Adrenal gland (tissue), 12 donors: ENCODE measurements around the gene MEGF11. TPM values are rescaled to one million over a fixed set of nuclear protein-coding genes. Genes with fewer than 3 reads are reported as not detected.

Source experiments
- DNase-seq, 7 donors: peaks; one replicate each; pipeline ENCODE4 v3.0.0-alpha.2; 2019 to 2020
- H3K27ac ChIP-seq, 5 donors: fragments of 200-600 bp; sonication (generic) in 4 of 5; 1 replicate in 3 of 5; 2 replicates in 2 of 5; pipeline versions ENCODE4 v1.5.1 to v1.8.0; 2016 to 2020; ENCODE audit warnings: mild to moderate bottlenecking in 1 of 5
- H3K27me3 ChIP-seq: fragments of 200-600 bp; 2 replicates; pipeline ENCODE4 v1.8.0; 2021
- H3K36me3 ChIP-seq, 2 donors: fragments of 200-600 bp; replicated peaks in 1 of 2; 1 replicate in 1 of 2; 2 replicates in 1 of 2; pipeline versions ENCODE4 v1.5.1 to v1.8.0; 2018 to 2022
- H3K4me1 ChIP-seq, 2 donors: fragments of 200-600 bp; replicated peaks in 1 of 2; 1 replicate in 1 of 2; 2 replicates in 1 of 2; pipeline versions ENCODE4 v1.5.1 to v1.8.0; 2018 to 2021
- H3K4me3 ChIP-seq, 4 donors: fragments of 200-600 bp; sonication (generic) in 3 of 4; one replicate each; pipeline ENCODE4 v1.5.1; 2016 to 2018
- H3K9me3 ChIP-seq, 3 donors: fragments of 200-600 bp; sonication (generic) in 1 of 3; replicated peaks in 1 of 3; 1 replicate in 2 of 3; 2 replicates in 1 of 3; pipeline versions ENCODE4 v1.5.1 to v1.8.0; 2016 to 2021
- POLR2A ChIP-seq, 2 donors: fragments of 450-650 bp; IDR thresholded peaks; one replicate each; pipeline ENCODE4 v1.6.1; 2017; ENCODE audit warnings: antibody characterized with exemption in 2 of 2, mild to moderate bottlenecking in 2 of 2, moderate library complexity in 1 of 2
- WGBS, 4 donors: extraction: QIAGEN DNeasy Blood & Tissue Kit in 2 of 4; methylation state at CpG; one replicate each; pipeline versions ENCODE4 v1.1.5 to v1.1.7; 2013 to 2017; 5-methylcytosine and 5-hydroxymethylcytosine counted together
- intact Hi-C, 2 donors: fragments of 100-400 bp; cut with DNase I; formaldehyde crosslinking; loops; one replicate each; pipeline versions ENCODE4 v1.14.1 to v1.15.0; 2022 to 2023
- polyA plus RNA-seq, 3 donors: library from polyadenylated mRNA; stranded (reverse); fragments of 200-250 nt in 2 of 3; fragments of 350-450 nt in 1 of 3; fragmentation: Illumina TruSeq in 1 of 3; extraction: RNeasy Lipid Tissue Mini Kit (QIAGEN cat#74804) in 1 of 3; gene quantifications; one replicate each; pipeline ENCODE4 v1.2.3, GENCODE V29; 2013 to 2014
- total RNA-seq, 9 donors: library from RNA; depleted of rRNA in 4 of 9; stranded (reverse); fragments of >200 nt in 4 of 9; fragments of 120-200 nt in 1 of 9; fragmentation: NEBNext Ultra II Directional in 1 of 9; extraction: Animal tissue kit (Norgen Biotek cat#: 25700) in 1 of 9; gene quantifications; one replicate each; pipeline versions ENCODE4 v1.1.0 to v1.2.4, GENCODE V29; 2013 to 2023
- TF ChIP-seq, protein P1 (sequence below), 6 experiments: fragments of 450-650 bp in 4 of 6; fragments of 200-600 bp in 2 of 6; sonication (generic) in 1 of 6; IDR thresholded peaks; 1 replicate in 5 of 6; 2 replicates in 1 of 6; pipeline versions ENCODE4 v1.5.1 to v1.8.0; 2016 to 2021; ENCODE audit warnings: antibody characterized with exemption in 6 of 6, mild to moderate bottlenecking in 2 of 6, moderate library complexity in 1 of 6
- donor health status: healthy with polysubstance abuse.
- donor health status: Bipolar disorder and iron deficiency.
- donor health status: DM: yes; HTN: yes; CAD: no.
- donor health status: DM: no; HTN: no; CAD: no.
- donor health status: DM: no; HTN: no; CAD: no.
- donor health status: DM: yes; HTN: yes; CAD: no.

Gene MEGF11
- total and polyA plus RNA-seq, 12 donors, result 0.04 to 0.98 (median 0.14) TPM; not detected in 5

DNA sequence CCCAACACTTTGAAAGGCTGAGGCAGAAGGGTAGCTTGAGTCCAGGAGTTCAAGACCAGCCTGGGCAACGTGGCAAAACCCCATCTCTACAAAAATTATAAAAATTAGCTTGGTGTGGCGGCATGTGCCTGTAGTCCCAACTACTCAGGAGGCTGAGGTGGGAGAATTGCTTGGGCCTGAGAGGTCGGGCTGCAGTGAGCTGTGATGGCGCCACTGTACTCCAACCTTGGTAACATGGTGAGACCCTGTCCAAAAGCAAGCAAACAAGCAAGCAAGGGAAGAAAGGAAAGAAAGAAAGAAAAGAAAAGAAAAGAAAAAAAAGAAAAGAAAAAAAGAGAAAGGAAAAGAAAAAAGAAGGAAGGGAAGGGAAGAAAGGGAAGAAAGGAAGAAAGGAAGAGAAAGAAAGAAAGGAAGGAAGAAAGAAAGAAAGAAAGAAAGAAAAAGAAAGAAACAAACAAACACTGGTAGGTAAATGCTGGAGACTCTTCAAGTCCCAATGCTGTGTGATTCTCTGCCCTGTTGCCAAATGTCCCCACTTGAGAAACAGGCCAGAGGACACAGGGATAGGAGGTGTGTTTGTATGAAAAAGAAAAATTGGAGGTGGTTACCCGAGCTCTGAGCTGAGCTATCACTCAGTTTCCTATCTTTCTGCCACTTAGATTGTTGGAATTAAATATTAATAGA, 263.1 kb downstream of the MEGF11 start:
- H3K27ac ChIP-seq, result no peak overlapping the region
- no peaks in the 10 kb centered on the region for H3K4me1 ChIP-seq
- WGBS, 4 donors, result 78 to 90% (median 84%) methylated on average over 5 of the region's 5 CpGs
- intact Hi-C loops, result no loop called here
- DNase-seq, result no peak
- TF ChIP-seq, protein P1, sequence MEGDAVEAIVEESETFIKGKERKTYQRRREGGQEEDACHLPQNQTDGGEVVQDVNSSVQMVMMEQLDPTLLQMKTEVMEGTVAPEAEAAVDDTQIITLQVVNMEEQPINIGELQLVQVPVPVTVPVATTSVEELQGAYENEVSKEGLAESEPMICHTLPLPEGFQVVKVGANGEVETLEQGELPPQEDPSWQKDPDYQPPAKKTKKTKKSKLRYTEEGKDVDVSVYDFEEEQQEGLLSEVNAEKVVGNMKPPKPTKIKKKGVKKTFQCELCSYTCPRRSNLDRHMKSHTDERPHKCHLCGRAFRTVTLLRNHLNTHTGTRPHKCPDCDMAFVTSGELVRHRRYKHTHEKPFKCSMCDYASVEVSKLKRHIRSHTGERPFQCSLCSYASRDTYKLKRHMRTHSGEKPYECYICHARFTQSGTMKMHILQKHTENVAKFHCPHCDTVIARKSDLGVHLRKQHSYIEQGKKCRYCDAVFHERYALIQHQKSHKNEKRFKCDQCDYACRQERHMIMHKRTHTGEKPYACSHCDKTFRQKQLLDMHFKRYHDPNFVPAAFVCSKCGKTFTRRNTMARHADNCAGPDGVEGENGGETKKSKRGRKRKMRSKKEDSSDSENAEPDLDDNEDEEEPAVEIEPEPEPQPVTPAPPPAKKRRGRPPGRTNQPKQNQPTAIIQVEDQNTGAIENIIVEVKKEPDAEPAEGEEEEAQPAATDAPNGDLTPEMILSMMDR (IDR thresholded peaks at IDR 0.05), result no peak
- no peak for TF ChIP-seq POLR2A (IDR thresholded peaks at IDR 0.05)
- no peaks in the 10 kb centered on the region for H3K36me3 ChIP-seq
- no peak overlapping the region for H3K4me3 ChIP-seq
- no peaks in the 10 kb centered on the region for H3K27me3 ChIP-seq
- no peaks in the 10 kb centered on the region for H3K9me3 ChIP-seq

DNA sequence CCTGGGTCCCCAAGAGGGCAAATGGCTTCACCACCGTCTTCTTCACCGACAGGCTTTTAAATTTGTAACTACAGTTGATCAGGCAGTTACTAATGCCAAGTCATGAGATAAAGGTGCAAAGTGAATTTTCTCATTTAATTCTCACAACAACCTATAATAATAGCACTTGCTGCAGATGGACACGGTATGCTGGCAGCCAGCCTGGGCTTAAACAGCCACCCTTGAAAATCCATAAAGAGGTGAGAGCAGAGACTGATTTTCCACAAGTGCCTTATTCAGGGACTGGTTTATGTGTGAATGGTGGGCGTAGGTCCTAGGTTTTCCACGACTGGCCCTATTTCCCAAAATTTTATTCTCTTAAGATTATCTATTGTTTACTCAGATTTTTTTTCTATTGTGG, 266.4 kb downstream of the MEGF11 start:
- Histone ChIP-seq H3K9me3 (no peaks in the 10 kb centered on the region), H3K4me3 (no peak overlapping the region), H3K36me3 (no peaks in the 10 kb centered on the region), H3K4me1 (no peaks in the 10 kb centered on the region), H3K27me3 (peaks cover 4% of the 10 kb centered on the region), H3K27ac (no peak overlapping the region)
- intact Hi-C loops, result loop anchor here in 1 of 2 donors (10.0 kb wide), 1 partner anchor 298 kb away; no protein-coding TSS in a partner anchor
- WGBS, 4 donors, result 61 to 71% (median 65%) methylated on average over 5 of the region's 5 CpGs
- DNase-seq, result no peak
- TF ChIP-seq, protein P1 (IDR thresholded peaks at IDR 0.05), result no peak
- TF ChIP-seq POLR2A (IDR thresholded peaks at IDR 0.05), result no peak

DNA sequence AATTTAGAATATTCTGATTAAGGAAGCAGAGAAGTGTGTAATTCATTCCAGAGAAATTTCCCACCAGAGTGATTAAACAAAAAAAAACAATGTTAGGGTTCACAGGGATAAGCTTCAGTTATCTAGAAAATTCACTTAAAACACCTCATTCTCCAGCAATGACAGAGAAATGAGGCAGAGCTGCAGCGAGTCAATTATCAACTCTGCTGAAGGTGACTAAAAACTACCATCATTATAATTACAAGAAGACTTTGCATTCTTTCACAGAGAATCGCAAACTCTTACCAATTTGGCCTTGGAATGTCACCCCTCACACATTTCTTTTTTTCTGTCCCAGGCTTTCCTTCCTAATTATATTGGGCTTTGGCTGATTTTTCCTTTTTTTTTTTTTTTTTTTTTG, 267.1 kb downstream of the MEGF11 start:
- Histone ChIP-seq H3K27me3 (peaks cover 8% of the 10 kb centered on the region), H3K4me3 (no peak overlapping the region), H3K36me3 (no peaks in the 10 kb centered on the region), H3K9me3 (no peaks in the 10 kb centered on the region), H3K4me1 (no peaks in the 10 kb centered on the region), H3K27ac (no peak overlapping the region)
- no peak for DNase-seq
- no peak for TF ChIP-seq POLR2A (IDR thresholded peaks at IDR 0.05)
- TF ChIP-seq, protein P1 (IDR thresholded peaks at IDR 0.05), result no peak
- intact Hi-C loops, result loop anchor here in 1 of 2 donors (10.0 kb wide), 1 partner anchor 298 kb away; no protein-coding TSS in a partner anchor
- WGBS, 4 donors, result 32 to 41% (median 39%) methylated on average over 2 of the region's 2 CpGs

DNA sequence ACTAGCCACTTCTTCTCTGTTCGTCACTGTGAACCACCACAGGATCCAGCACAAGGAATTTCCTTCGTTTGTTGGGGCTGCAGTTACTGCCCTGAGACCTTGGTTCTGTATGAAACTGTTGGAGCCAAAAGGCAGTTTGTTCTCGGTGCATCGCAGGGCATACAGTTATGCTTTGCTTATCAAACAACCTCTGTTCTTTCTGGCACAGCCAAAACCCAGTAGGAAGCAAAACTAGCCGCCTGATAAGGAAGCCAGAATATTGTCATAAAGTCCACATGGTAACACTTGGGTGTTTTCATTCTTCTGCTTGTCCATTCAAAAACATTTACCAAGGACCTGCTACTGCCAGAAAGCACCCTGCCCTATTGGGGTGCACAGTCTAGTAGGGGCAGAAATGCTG, 268.2 kb downstream of the MEGF11 start:
- WGBS, 4 donors, result 56 to 63% (median 61%) methylated on average over 5 of the region's 5 CpGs
- intact Hi-C loops, result loop anchor here in 1 of 2 donors (10.0 kb wide), 1 partner anchor 299 kb away; no protein-coding TSS in a partner anchor
- H3K9me3 ChIP-seq, result no peaks in the 10 kb centered on the region
- no peaks in the 10 kb centered on the region for H3K36me3 ChIP-seq
- no peak overlapping the region for H3K27ac ChIP-seq
- H3K4me3 ChIP-seq, result no peak overlapping the region
- peaks cover 8% of the 10 kb centered on the region for H3K27me3 ChIP-seq
- no peaks in the 10 kb centered on the region for H3K4me1 ChIP-seq
- no peak for TF ChIP-seq POLR2A (IDR thresholded peaks at IDR 0.05)
- TF ChIP-seq, protein P1 (IDR thresholded peaks at IDR 0.05), result no peak
- DNase-seq, result no peak
